H9 (cell line): ENCODE measurements around the gene SUPT5H. TPM values are rescaled to one million over a fixed set of nuclear protein-coding genes. Genes with fewer than 3 reads are reported as not detected.
A peak's percentile ranks its signal among the peaks of the same experiment; 100 is the strongest.

ENCODE experiments used
- DNase-seq: peaks from one replicate; pipeline ENCODE4 v3.0.0-alpha.2; 2017
- H2AFZ ChIP-seq: one replicate; pipeline ENCODE4 v1.6.1; 2013; ENCODE audit warnings: mild to moderate bottlenecking, low read length, control low read depth, moderate library complexity
- H2AK5ac ChIP-seq: 2 replicates; pipeline ENCODE4 v1.6.1; 2013; ENCODE audit warnings: low read length, control low read depth, mixed read lengths; ENCODE audit not compliant: insufficient read length
- H2BK120ac ChIP-seq: one replicate; pipeline ENCODE4 v1.6.1; 2013; ENCODE audit warnings: low read depth, mild to moderate bottlenecking, low read length, control low read depth, inconsistent platforms; ENCODE audit not compliant: poor library complexity, severe bottlenecking
- H2BK12ac ChIP-seq: 2 replicates; pipeline ENCODE4 v1.6.1; 2013; ENCODE audit warnings: low read length, control low read depth, mixed read lengths, low read depth; ENCODE audit not compliant: insufficient read length
- H2BK15ac ChIP-seq: 2 replicates; pipeline ENCODE4 v1.6.1; 2013; ENCODE audit warnings: low read depth, low read length, control low read depth
- H2BK20ac ChIP-seq: one replicate; pipeline ENCODE4 v1.6.1; 2013; ENCODE audit warnings: low read depth, mild to moderate bottlenecking, low read length, control low read depth, inconsistent platforms; ENCODE audit not compliant: poor library complexity, severe bottlenecking
- H2BK5ac ChIP-seq: 2 replicates; pipeline ENCODE4 v1.6.1; 2013; ENCODE audit warnings: low read length, control low read depth, mixed read lengths; ENCODE audit not compliant: insufficient read length
- H3K14ac ChIP-seq: 2 replicates; pipeline ENCODE4 v1.6.1; 2013; ENCODE audit warnings: low read length, control low read depth; ENCODE audit not compliant: insufficient read depth
- H3K18ac ChIP-seq: 2 replicates; pipeline ENCODE4 v1.6.1; 2013; ENCODE audit warnings: low read depth, mild to moderate bottlenecking, mixed read lengths, low read length, control low read depth; ENCODE audit not compliant: insufficient read length
- H3K23ac ChIP-seq: 2 replicates; pipeline ENCODE4 v1.6.1; 2013; ENCODE audit warnings: low read length, control low read depth, mixed read lengths, low read depth; ENCODE audit not compliant: insufficient read length
- H3K23me2 ChIP-seq: 2 replicates; pipeline ENCODE4 v1.6.1; 2013; ENCODE audit warnings: low read depth, mild to moderate bottlenecking, mixed read lengths, low read length, control low read depth; ENCODE audit not compliant: insufficient read length, poor library complexity, severe bottlenecking
- H3K27ac ChIP-seq: 2 replicates; pipeline ENCODE4 v1.5.1; 2013; ENCODE audit warnings: low read length, control low read depth, mixed read lengths, low read depth; ENCODE audit not compliant: insufficient read length
- H3K27me3 ChIP-seq: 2 replicates; pipeline ENCODE4 v1.6.1; 2013; ENCODE audit warnings: low read length, control low read depth, inconsistent platforms; ENCODE audit not compliant: insufficient read depth
- H3K4ac ChIP-seq: 2 replicates; pipeline ENCODE4 v1.6.1; 2013; ENCODE audit warnings: low read depth, mild to moderate bottlenecking, control low read depth, inconsistent platforms, low read length, moderate library complexity
- H3K4me1 ChIP-seq: 2 replicates; pipeline ENCODE4 v1.6.1; 2013; ENCODE audit warnings: low read length, control low read depth, inconsistent platforms; ENCODE audit not compliant: insufficient read depth
- H3K4me2 ChIP-seq: 2 replicates; pipeline ENCODE4 v1.6.1; 2013; ENCODE audit warnings: low read length, control low read depth, mixed read lengths; ENCODE audit not compliant: insufficient read length, insufficient read depth
- H3K56ac ChIP-seq: 2 replicates; pipeline ENCODE4 v1.6.1; 2013; ENCODE audit warnings: low read depth, mild to moderate bottlenecking, mixed read lengths, low read length, control low read depth; ENCODE audit not compliant: insufficient read length
- H3K79me1 ChIP-seq: 2 replicates; pipeline ENCODE4 v1.6.1; 2013; ENCODE audit warnings: low read depth, mild to moderate bottlenecking, moderate library complexity, low read length, control low read depth, inconsistent platforms; ENCODE audit not compliant: insufficient read depth, poor library complexity, severe bottlenecking
- H3K79me2 ChIP-seq: 2 replicates; pipeline ENCODE4 v1.6.1; 2013; ENCODE audit warnings: low read length, control low read depth, inconsistent platforms; ENCODE audit not compliant: insufficient read depth
- H3K9ac ChIP-seq: 2 replicates; pipeline ENCODE4 v1.6.1; 2013; ENCODE audit warnings: low read length, control low read depth, mixed read lengths; ENCODE audit not compliant: insufficient read length; ENCODE audit errors: extremely low read depth
- H3K9me3 ChIP-seq: one replicate; pipeline ENCODE4 v1.6.1; 2013; ENCODE audit warnings: low read depth, low read length, inconsistent platforms; ENCODE audit not compliant: control insufficient read depth
- H3T11ph ChIP-seq: one replicate; pipeline ENCODE4 v1.6.1; 2013; ENCODE audit warnings: mild to moderate bottlenecking, low read length, control low read depth, inconsistent platforms
- H4K20me1 ChIP-seq: one replicate; pipeline ENCODE4 v1.6.1; 2013; ENCODE audit not compliant: control insufficient read depth, insufficient read length, insufficient read depth
- H4K5ac ChIP-seq: 2 replicates; pipeline ENCODE4 v1.6.1; 2013; ENCODE audit warnings: low read depth, mild to moderate bottlenecking, mixed read lengths, low read length, control low read depth; ENCODE audit not compliant: insufficient read length
- H4K8ac ChIP-seq: replicated peaks from 2 replicates; pipeline ENCODE4 v1.6.1; 2013; ENCODE audit warnings: low read length, control low read depth, mixed read lengths, low read depth; ENCODE audit not compliant: insufficient read length
- H4K91ac ChIP-seq: 2 replicates; pipeline ENCODE4 v1.6.1; 2013; ENCODE audit warnings: low read depth, mild to moderate bottlenecking, moderate library complexity, mixed read lengths, low read length, control low read depth; ENCODE audit not compliant: insufficient read length
- H3K27ac Mint-ChIP-seq, 3 experiments: 2 replicates in 2 of 3; 3 replicates in 1 of 3; pipeline ENCODE4 v1.8.0; 2020 to 2021; ENCODE audit warnings: mixed read lengths in 3 of 3, mild to moderate bottlenecking in 1 of 3, moderate library complexity in 1 of 3
- H3K27me3 Mint-ChIP-seq: 2 replicates; pipeline ENCODE4 v1.8.0; 2021; ENCODE audit warnings: low read depth, mild to moderate bottlenecking, moderate library complexity, mixed read lengths
- H3K36me3 Mint-ChIP-seq, 3 experiments: 2 replicates in 2 of 3; 3 replicates in 1 of 3; pipeline ENCODE4 v1.8.0; 2020 to 2021; ENCODE audit warnings: low read depth in 3 of 3, mixed read lengths in 3 of 3; ENCODE audit not compliant: insufficient read depth in 1 of 3
- H3K4me1 Mint-ChIP-seq, 2 experiments: 2 replicates each; pipeline ENCODE4 v1.8.0; 2020; ENCODE audit warnings: mixed read lengths in 2 of 2
- H3K4me3 Mint-ChIP-seq, 2 experiments: 2 replicates in 1 of 2; 3 replicates in 1 of 2; pipeline ENCODE4 v1.8.0; 2020 to 2021; ENCODE audit warnings: mild to moderate bottlenecking in 2 of 2, mixed read lengths in 2 of 2, moderate library complexity in 1 of 2
- H3K9me3 Mint-ChIP-seq, 2 experiments: 2 replicates in 1 of 2; 3 replicates in 1 of 2; pipeline ENCODE4 v1.8.0; 2020; ENCODE audit warnings: mild to moderate bottlenecking in 2 of 2, mixed read lengths in 2 of 2, moderate library complexity in 1 of 2
- WGBS: extraction: QIAGEN DNeasy Blood & Tissue Kit; methylation state at CpG from one replicate; pipeline ENCODE4 v1.1.7; 2013; ENCODE audit warnings: missing lambda C conversion rate, low lambda C conversion rate, mixed read lengths; ENCODE audit not compliant: insufficient read length; ENCODE audit errors: extremely low coverage; 5-methylcytosine and 5-hydroxymethylcytosine counted together
- total RNA-seq: library from RNA; stranded (reverse); gene quantifications from 2 replicates; pipeline ENCODE4 v1.2.1, GENCODE V29; 2021
- TF ChIP-seq, protein P1 (sequence below): fragments of 200-600 bp; sonication (generic); conservative IDR thresholded peaks from 3 replicates; pipeline ENCODE4 v1.8.0; 2021; ENCODE audit warnings: antibody characterized with exemption, mild to moderate bottlenecking

The SUPT5H gene
- total RNA-seq, 1 experiment from 2014 or later, result 145 TPM

DNA sequence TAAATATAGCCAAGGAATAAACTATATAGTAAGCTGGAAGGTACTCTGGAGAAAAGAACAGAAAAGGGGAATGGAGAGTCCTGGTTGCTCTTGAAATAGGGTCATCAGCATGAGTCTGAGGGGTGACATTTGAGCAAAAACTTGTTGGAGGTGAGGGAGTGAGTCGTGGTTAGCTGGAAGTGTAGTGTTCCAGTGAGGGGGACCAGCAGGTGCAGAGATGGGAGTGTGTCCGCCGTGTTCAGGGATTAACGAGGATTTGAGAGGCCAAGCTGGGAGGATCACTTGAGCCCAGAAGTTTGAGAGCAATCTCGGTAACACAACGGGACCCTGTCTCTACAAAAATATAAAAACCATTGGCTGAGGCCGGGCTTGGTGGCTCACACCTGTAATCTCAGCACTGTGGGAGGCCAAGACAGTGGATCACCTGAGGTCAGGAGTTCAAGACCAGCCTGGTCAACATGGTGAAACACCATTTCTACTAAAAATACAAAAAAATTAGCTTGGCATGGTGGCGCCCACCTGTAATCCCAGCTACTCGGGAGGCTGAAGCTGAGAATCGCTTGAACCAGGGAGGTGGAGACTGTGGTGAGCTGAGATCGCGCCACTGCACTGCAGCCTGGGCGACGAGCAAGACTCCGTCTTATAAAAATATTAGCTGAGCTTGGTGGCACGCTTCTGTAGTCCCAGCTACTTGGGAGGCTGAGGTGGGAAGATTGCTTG lies 1.1 kb downstream of the SUPT5H start:
- H3K79me2 ChIP-seq, result peaks cover 43% of the 10 kb centered on the region; the same call in 1 of the 2 replicates
- H2BK120ac ChIP-seq, result peak overlapping the region; percentile 38
- peak overlapping the region; percentile 42 for H3K9ac ChIP-seq
- no peak overlapping the region for H3K27ac ChIP-seq
- Mint-ChIP-seq H3K36me3 (peaks cover 7 to 37% (median 30%) of the 10 kb centered on the region in 3 experiments; a peak in 6 of 7 replicates), H3K9me3 (peaks cover 0 to 5% of the 10 kb centered on the region in 2 experiments; a peak in 2 of 5 replicates), H3K27ac (no peak overlapping the region; a peak in 2 of 7 replicates), H3K4me3 (peak overlapping the region; percentile 84 to 97), H3K4me1 (peaks cover 10 to 15% of the 10 kb centered on the region in 2 experiments), H3K27me3 (peaks cover 4% of the 10 kb centered on the region; the same call in 1 of the 2 replicates)
- H3K79me1 ChIP-seq, result peaks cover 11% of the 10 kb centered on the region
- no peaks in the 10 kb centered on the region for H4K20me1 ChIP-seq
- H3K9me3 ChIP-seq, result no peaks in the 10 kb centered on the region
- no peak overlapping the region for H3K4ac ChIP-seq
- no peak overlapping the region for H3K14ac ChIP-seq
- H2AK5ac ChIP-seq, result no peak overlapping the region
- H4K5ac ChIP-seq, result no peak overlapping the region
- no peak overlapping the region for H2BK12ac ChIP-seq
- TF ChIP-seq, protein P1, sequence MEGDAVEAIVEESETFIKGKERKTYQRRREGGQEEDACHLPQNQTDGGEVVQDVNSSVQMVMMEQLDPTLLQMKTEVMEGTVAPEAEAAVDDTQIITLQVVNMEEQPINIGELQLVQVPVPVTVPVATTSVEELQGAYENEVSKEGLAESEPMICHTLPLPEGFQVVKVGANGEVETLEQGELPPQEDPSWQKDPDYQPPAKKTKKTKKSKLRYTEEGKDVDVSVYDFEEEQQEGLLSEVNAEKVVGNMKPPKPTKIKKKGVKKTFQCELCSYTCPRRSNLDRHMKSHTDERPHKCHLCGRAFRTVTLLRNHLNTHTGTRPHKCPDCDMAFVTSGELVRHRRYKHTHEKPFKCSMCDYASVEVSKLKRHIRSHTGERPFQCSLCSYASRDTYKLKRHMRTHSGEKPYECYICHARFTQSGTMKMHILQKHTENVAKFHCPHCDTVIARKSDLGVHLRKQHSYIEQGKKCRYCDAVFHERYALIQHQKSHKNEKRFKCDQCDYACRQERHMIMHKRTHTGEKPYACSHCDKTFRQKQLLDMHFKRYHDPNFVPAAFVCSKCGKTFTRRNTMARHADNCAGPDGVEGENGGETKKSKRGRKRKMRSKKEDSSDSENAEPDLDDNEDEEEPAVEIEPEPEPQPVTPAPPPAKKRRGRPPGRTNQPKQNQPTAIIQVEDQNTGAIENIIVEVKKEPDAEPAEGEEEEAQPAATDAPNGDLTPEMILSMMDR, result no peak
- H2AFZ ChIP-seq, result no peak overlapping the region
- DNase-seq, result no peak
- peaks cover 5% of the 10 kb centered on the region for H3K23me2 ChIP-seq
- H4K91ac ChIP-seq, result no peak overlapping the region
- H3K4me2 ChIP-seq, result peak overlapping the region; percentile 84
- H3K56ac ChIP-seq, result no peak overlapping the region
- H3K4me1 ChIP-seq, result no peaks in the 10 kb centered on the region
- H3K23ac ChIP-seq, result no peak overlapping the region
- H2BK5ac ChIP-seq, result no peak overlapping the region
- no peak overlapping the region for H3K18ac ChIP-seq
- WGBS, result no CpG with 5 or more reads among the region's 16 CpGs
- H3K27me3 ChIP-seq, result no peaks in the 10 kb centered on the region
- H2BK20ac ChIP-seq, result no peak overlapping the region
- no peak overlapping the region for H3T11ph ChIP-seq
- H4K8ac ChIP-seq, result no peak overlapping the region
- no peak overlapping the region for H2BK15ac ChIP-seq
